K562 (cell line): ENCODE data around the gene FUT8. TPM values are rescaled to one million over a fixed set of nuclear protein-coding genes. Genes with fewer than 3 reads are reported as not detected.
A peak's percentile ranks its signal among the peaks of the same experiment; 100 is the strongest.

Source experiments
- ATAC-seq: fragments of 200-7000 bp; cut with Tn5 transposase; 3 replicates; pipeline ENCODE4 v1.9.1; 2020; ENCODE audit warnings: moderate library complexity
- BruUV-seq: library from RNA; stranded (reverse); fragments of 400-500 nt; replicated peaks from 2 replicates; lab custom pipeline; 2021; lab: Mats Ljungman, UMichigan
- CTCF ChIA-PET: fragments of 300-600 bp; formaldehyde crosslinking; extraction: SDS; loops from one replicate; lab custom pipeline; 2021; ENCODE audit warnings: low intra/inter-chr PET ratio; lab: Yijun Ruan, JAX
- POLR2A ChIA-PET: fragments of 300-600, 350-650 bp; sonication (Branson Sonifier 250); formaldehyde crosslinking; extraction: SDS; loops from one replicate; lab custom pipeline; 2021; ENCODE audit warnings: antibody characterized with exemption, inconsistent platforms; lab: Yijun Ruan, JAX
- DNase-seq, 4 experiments: peaks; one replicate each; pipeline versions ENCODE4 v3.0.0 to v3.0.0-alpha.2; 2011 to 2018; ENCODE audit warnings: low spot score in 3 of 4, mixed read lengths in 3 of 4; ENCODE audit errors: extremely low read depth in 1 of 4
- FAIRE-seq: peaks from 2 replicates; lab custom pipeline; 2011; peaks lifted over from hg19 to GRCh38; lab: Jason Lieb, UNC
- H2AFZ ChIP-seq: 2 replicates; pipeline ENCODE4 v1.6.0; 2011; ENCODE audit warnings: low read depth, low read length, control low read depth, inconsistent platforms
- H3K27ac ChIP-seq: fragments of 200-600 bp; 3 replicates; pipeline ENCODE4 v1.8.0; 2011; ENCODE audit warnings: low read depth, mild to moderate bottlenecking, control low read depth, inconsistent platforms, low read length, moderate library complexity, mixed read lengths; ENCODE audit errors: extremely low read depth
- H3K27me3 ChIP-seq, 2 experiments: fragments of 300-600 bp in 1 of 2; 2 replicates in 1 of 2; 3 replicates in 1 of 2; pipeline versions ENCODE4 v1.6.0 to v1.8.0; 2011; ENCODE audit warnings: inconsistent platforms in 2 of 2, low read length in 2 of 2, mild to moderate bottlenecking in 1 of 2, mixed read lengths in 1 of 2, moderate library complexity in 1 of 2; ENCODE audit not compliant: control insufficient read depth in 2 of 2, insufficient read depth in 2 of 2
- H3K36me3 ChIP-seq: fragments of 300-600 bp; 3 replicates; pipeline ENCODE4 v1.8.0; 2011; ENCODE audit warnings: mild to moderate bottlenecking, low read length, inconsistent platforms; ENCODE audit not compliant: control insufficient read depth, insufficient read depth
- H3K4me1 ChIP-seq, 2 experiments: fragments of 200-600 bp in 1 of 2; replicated peaks in 1 of 2; 2 replicates in 1 of 2; 3 replicates in 1 of 2; pipeline versions ENCODE4 v1.5.1 to v1.8.0; 2011; ENCODE audit warnings: inconsistent platforms in 2 of 2, low read length in 2 of 2, mild to moderate bottlenecking in 1 of 2, mixed read lengths in 1 of 2, moderate library complexity in 1 of 2; ENCODE audit not compliant: control insufficient read depth in 2 of 2, insufficient read depth in 2 of 2
- H3K4me2 ChIP-seq: 2 replicates; pipeline ENCODE4 v1.6.1; 2011; ENCODE audit warnings: low read length, control low read depth, inconsistent platforms, mixed read lengths; ENCODE audit not compliant: insufficient read depth
- H3K4me3 ChIP-seq: fragments of 200-600 bp; sonication (generic), shearing (Covaris generic); 2 replicates; pipeline ENCODE4 v1.5.1; 2016; ENCODE audit warnings: control low read depth, inconsistent platforms
- H3K79me2 ChIP-seq: fragments of 200-600 bp; 3 replicates; pipeline ENCODE4 v1.8.0; 2011; ENCODE audit warnings: low read length, inconsistent platforms; ENCODE audit not compliant: control insufficient read depth, insufficient read depth
- H3K9ac ChIP-seq, 2 experiments: 2 replicates each; pipeline versions ENCODE4 v1.6.0 to v1.6.1; 2011; ENCODE audit warnings: low read depth in 2 of 2, low read length in 2 of 2, control low read depth in 1 of 2, inconsistent platforms in 1 of 2, mild to moderate bottlenecking in 1 of 2, mixed read lengths in 1 of 2; ENCODE audit not compliant: insufficient read depth in 1 of 2
- H3K9me1 ChIP-seq: one replicate; pipeline ENCODE4 v1.6.0; 2011; ENCODE audit warnings: inconsistent platforms, mild to moderate bottlenecking, low read length, moderate library complexity; ENCODE audit not compliant: control insufficient read depth, insufficient read depth
- H3K9me3 ChIP-seq: replicated peaks from 2 replicates; pipeline ENCODE4 v1.5.1; 2011; ENCODE audit warnings: low read depth, low read length, inconsistent platforms; ENCODE audit not compliant: control insufficient read depth, insufficient read depth
- H4K20me1 ChIP-seq: replicated peaks from 2 replicates; pipeline ENCODE4 v1.6.1; 2011; ENCODE audit warnings: low read length, inconsistent platforms, mixed read lengths; ENCODE audit not compliant: control insufficient read depth, insufficient read depth
- CBFA2T3 ChIP-seq: fragments of 450-650 bp; IDR thresholded peaks from 2 replicates; pipeline ENCODE4 v1.6.1; 2017
- CBFB ChIP-seq: sonication (generic); formaldehyde crosslinking; IDR thresholded peaks from 2 replicates; pipeline ENCODE4 v1.4.0; 2020; ENCODE audit warnings: mild to moderate bottlenecking, missing genetic modification reagents
- CC2D1A ChIP-seq: fragments of 450-650 bp; IDR thresholded peaks from 2 replicates; pipeline ENCODE4 v1.6.1; 2017; ENCODE audit warnings: mild to moderate bottlenecking
- CTCF ChIP-seq, 3 experiments: IDR thresholded peaks in 2 of 3; conservative IDR thresholded peaks in 1 of 3; 2 replicates each; pipeline ENCODE4 v1.5.1; 2011 to 2012; ENCODE audit warnings: low read length in 3 of 3, mild to moderate bottlenecking in 3 of 3, control low read depth in 2 of 3, improper control_type of control experiment in 1 of 3, inconsistent platforms in 1 of 3, low read depth in 1 of 3, mixed read lengths in 1 of 3, moderate library complexity in 1 of 3; ENCODE audit not compliant: insufficient read depth in 2 of 3
- GATAD2B ChIP-seq: fragments of 450-650 bp; IDR thresholded peaks from 2 replicates; pipeline ENCODE4 v1.6.1; 2017; ENCODE audit warnings: mild to moderate bottlenecking, borderline replicate concordance
- KDM2B ChIP-seq: fragments of 250-450 bp; sonication (Bioruptor Pico); IDR thresholded peaks from 2 replicates; pipeline ENCODE4 v1.8.0; 2021; ENCODE audit warnings: mild to moderate bottlenecking, moderate library complexity
- PTTG1 ChIP-seq: fragments of 450-650 bp; IDR thresholded peaks from 2 replicates; pipeline ENCODE4 v1.6.1; 2016; ENCODE audit warnings: low read depth, mild to moderate bottlenecking, missing genetic modification characterization, missing compliant biosample characterization
- whole genome bisulfite sequencing: fragments of 100-300 bp; shearing (Covaris generic); methylation state at CpG from one replicate; pipeline ENCODE4 v1.1.6; 2016; ENCODE audit warnings: low coverage, mixed read lengths; ENCODE audit not compliant: insufficient coverage; ENCODE audit errors: missing lambda C conversion rate; 5-methylcytosine and 5-hydroxymethylcytosine counted together
- in situ Hi-C: fragments of 300-500 bp; cut with MboI; formaldehyde crosslinking; loops from 4 replicates; pipeline ENCODE4 v1.15.0; 2018; ENCODE audit warnings: inconsistent platforms, mixed read lengths
- intact Hi-C: fragments of 100-400 bp; cut with micrococcal nuclease; formaldehyde crosslinking; loops from 2 replicates; pipeline ENCODE4 v1.14.2; 2022
- polyA plus RNA-seq, 8 experiments: library from polyadenylated mRNA; depleted of rRNA in 4 of 8; stranded (reverse) in 5 of 8; unstranded in 3 of 8; fragments of >200 nt; fragmentation: Nextera tagmentation in 2 of 8; fragmentation: Illumina TruSeq in 1 of 8; extraction: Ambion mirVana in 2 of 8; extraction: Trizol in 1 of 8; gene quantifications; 2 replicates each; pipeline versions ENCODE4 v1.2.1 to v1.2.3, GENCODE V29; 2011 to 2014; ENCODE audit warnings: inconsistent platforms in 1 of 8, missing spikeins in 1 of 8
- total RNA-seq, 7 experiments: library from RNA; depleted of rRNA in 6 of 7; stranded (reverse); fragments of >200 nt in 6 of 7; fragmentation: Illumina TruSeq in 2 of 7; extraction: Trizol in 2 of 7; gene quantifications; 2 replicates each; pipeline versions ENCODE4 v1.2.1 to v1.2.3, GENCODE V29; 2011 to 2021; ENCODE audit warnings: low replicate concordance in 1 of 7

FUT8 gene
- total and polyA plus RNA-seq, 9 of the 15 experiments (the other 6 are each of a cell fraction or from before 2014, with no cell fraction given) = 4.1 to 15.2 (median 7.8) TPM

DNA sequence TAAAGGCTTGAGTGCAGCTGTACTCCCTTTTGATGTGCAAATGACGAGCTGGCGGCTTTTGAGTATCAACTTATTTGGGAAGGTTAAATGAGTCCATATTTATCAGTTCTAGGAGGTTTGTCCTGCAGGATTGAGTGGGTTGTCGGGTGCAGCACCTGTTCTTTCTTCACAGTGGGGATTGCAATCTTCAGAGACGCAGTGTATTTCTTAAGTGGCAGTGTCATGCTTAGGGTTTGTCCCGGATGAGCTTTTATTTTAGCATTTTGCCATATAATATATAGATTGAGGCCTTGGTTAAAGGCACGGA is 1.2 kb downstream of the FUT8 start:
- CTCF ChIA-PET = interaction anchor here (1.3 kb wide), 1 partner anchor 411 kb away, joined by 6 read pairs; no protein-coding TSS in a partner anchor
- H3K79me2 ChIP-seq = peaks cover 42% of the 10 kb centered on the region
- in situ Hi-C loops = loop anchor here (25.0 kb wide), 3 partner anchors 424 to 649 kb away; no protein-coding TSS in a partner anchor

GRCh38 chr14:65414961-65415589 is 2.5 kb downstream of the FUT8 start:
- no peak overlapping the region for H2AFZ ChIP-seq
- no peaks in the 10 kb centered on the region for H3K27me3 ChIP-seq
- no peak overlapping the region for H3K9ac ChIP-seq
- no peak overlapping the region for H3K4me3 ChIP-seq
- peaks cover 51% of the 10 kb centered on the region for H3K79me2 ChIP-seq
- intact Hi-C loops = loop anchor here (2.0 to 10.0 kb wide), 8 partner anchors 72 to 650 kb away; partner anchors contain the start of gene FNTB
- H3K36me3 ChIP-seq = no peaks in the 10 kb centered on the region
- no peak for ATAC-seq
- 25% methylated on average over 3 of the region's 3 CpGs for WGBS
- CTCF ChIA-PET = interaction anchor here (0.9 to 1.6 kb wide), 3 partner anchors 190 to 542 kb away, joined by 3 to 8 read pairs (median 6); no protein-coding TSS in a partner anchor
- H3K27ac ChIP-seq = no peak overlapping the region
- no TSS peak for BruUV-seq
- no peaks in the 10 kb centered on the region for H4K20me1 ChIP-seq
- in situ Hi-C loops = loop anchor here (25.0 kb wide), 3 partner anchors 422 to 647 kb away; no protein-coding TSS in a partner anchor
- FAIRE-seq = no peak
- DNase-seq = peak in 1 of 4 experiments; percentile 49
- no peak overlapping the region for H3K4me2 ChIP-seq
- POLR2A ChIA-PET = interaction anchor here (0.7 to 1.2 kb wide), 5 partner anchors 13 to 375 kb away, joined by 3 read pairs; no protein-coding TSS in a partner anchor
- H3K9me1 ChIP-seq = no peaks in the 10 kb centered on the region
- H3K9me3 ChIP-seq = no peaks in the 10 kb centered on the region
- peaks cover 0 to 17% of the 10 kb centered on the region in 2 experiments; a peak in 1 of 5 replicates for H3K4me1 ChIP-seq
- TF ChIP-seq PTTG1 (tag) = no peak
- peak; percentile 27 to 67 (median 34); a peak in 3 of 6 replicates for TF ChIP-seq CTCF (IDR thresholded peaks at IDR 0.05 in 2 of 3, conservative IDR thresholded peaks at IDR 0.05 in 1 of 3; ENCODE audit: insufficient read depth in 2 of 3, low read depth in 1 of 3, low read length in 3 of 3)

More for the DNA sequence above, 1.2 kb downstream of the FUT8 start:
- peak overlapping the region; percentile 57 for H3K4me3 ChIP-seq
- no TSS peak for BruUV-seq
- H3K27me3 ChIP-seq = no peaks in the 10 kb centered on the region
- no peak for ATAC-seq
- H3K9me3 ChIP-seq = no peaks in the 10 kb centered on the region
- H4K20me1 ChIP-seq = no peaks in the 10 kb centered on the region
- H3K4me2 ChIP-seq = peak overlapping the region; percentile 63
- no peaks in the 10 kb centered on the region for H3K9me1 ChIP-seq
- no peak overlapping the region; the same call in 1 of the 2 replicates for H2AFZ ChIP-seq
- peaks cover 0 to 17% of the 10 kb centered on the region in 2 experiments; a peak in 1 of 5 replicates for H3K4me1 ChIP-seq
- H3K27ac ChIP-seq = no peak overlapping the region
- WGBS = 23% methylated on average over 6 of the region's 6 CpGs
- no peak for DNase-seq
- FAIRE-seq = no peak
- intact Hi-C loops = loop anchor here (2.0 to 10.0 kb wide), 6 partner anchors 189 to 651 kb away; partner anchors contain the start of gene FNTB
- POLR2A ChIA-PET = no interaction called here
- no peaks in the 10 kb centered on the region for H3K36me3 ChIP-seq
- peak overlapping the region in 1 of 2 experiments; percentile 88; a peak in 2 of 4 replicates for H3K9ac ChIP-seq
- no peak for TF ChIP-seq GATAD2B
- no peak for TF ChIP-seq PTTG1 (tag)
- no peak for TF ChIP-seq CC2D1A
- no peak for TF ChIP-seq CBFA2T3
- TF ChIP-seq CBFB = no peak
- no peak for TF ChIP-seq KDM2B (CRISPR knock-in tag)
